GM12878 (cell line): ENCODE measurements around the gene PRRT4. TPM values are rescaled to one million over a fixed set of nuclear protein-coding genes. Genes with fewer than 3 reads are reported as not detected.

ENCODE experiments used
- ATAC-seq: fragments of 200-7000 bp; cut with Tn5 transposase; 3 replicates; pipeline ENCODE4 v1.9.1; 2020; ENCODE audit warnings: mild to moderate bottlenecking, moderate library complexity
- BruUV-seq: library from RNA; stranded (reverse); fragments of 400-500 nt; replicated peaks from 2 replicates; lab custom pipeline; 2021; lab: Mats Ljungman, UMichigan
- CTCF ChIA-PET: fragments of 300-600 bp; sonication (Branson Sonifier 250); formaldehyde crosslinking; extraction: SDS; loops from one replicate; lab custom pipeline; 2021; ENCODE audit warnings: inconsistent platforms; lab: Yijun Ruan, JAX
- POLR2A ChIA-PET: fragments of 350-600 bp; formaldehyde crosslinking; extraction: SDS; loops from one replicate; lab custom pipeline; 2021; ENCODE audit warnings: inconsistent platforms; lab: Charles Lee
- RAD21 ChIA-PET: fragments of 300-600 bp; sonication (Branson Sonifier 250); formaldehyde crosslinking; loops from one replicate; lab custom pipeline; 2023; ENCODE audit warnings: antibody characterized with exemption; ENCODE audit not compliant: unreplicated experiment; lab: Charles Lee
- SMC1A ChIA-PET: fragments of 300-600 bp; sonication (Branson Sonifier 250); formaldehyde crosslinking; loops from one replicate; lab custom pipeline; 2023; ENCODE audit not compliant: unreplicated experiment, uncharacterized antibody; lab: Charles Lee
- DNase-seq: peaks from one replicate; pipeline ENCODE4 v3.0.0-alpha.2; 2011; ENCODE audit warnings: low read depth, low spot score
- FAIRE-seq: peaks from 3 replicates; lab custom pipeline; 2011; peaks lifted over from hg19 to GRCh38; lab: Jason Lieb, UNC
- H2AFZ ChIP-seq: 2 replicates; pipeline ENCODE4 v1.6.0; 2011; ENCODE audit warnings: low read depth, low read length, control low read depth; ENCODE audit not compliant: control insufficient read depth
- H3K27ac ChIP-seq: 2 replicates; pipeline ENCODE4 v1.5.1; 2011; ENCODE audit warnings: control low read depth; ENCODE audit not compliant: control insufficient read depth, insufficient read depth
- H3K27me3 ChIP-seq, 2 experiments: replicated peaks in 1 of 2; 2 replicates each; pipeline versions ENCODE4 v1.6.0 to v1.6.1; 2011; ENCODE audit warnings: low read length in 1 of 2; ENCODE audit not compliant: control insufficient read depth in 2 of 2, insufficient read depth in 2 of 2
- H3K36me3 ChIP-seq, 2 experiments: 2 replicates each; pipeline ENCODE4 v1.5.1; 2011; ENCODE audit warnings: low read length in 1 of 2; ENCODE audit not compliant: control insufficient read depth in 2 of 2, insufficient read depth in 2 of 2
- H3K4me1 ChIP-seq: 2 replicates; pipeline ENCODE4 v1.6.1; 2011; ENCODE audit warnings: mild to moderate bottlenecking, low read length, moderate library complexity, mixed read lengths; ENCODE audit not compliant: control insufficient read depth, insufficient read depth
- H3K4me2 ChIP-seq: 2 replicates; pipeline ENCODE4 v1.6.0; 2011; ENCODE audit warnings: control low read depth; ENCODE audit not compliant: control insufficient read depth, insufficient read depth
- H3K4me3 ChIP-seq: fragments of 200-600 bp; sonication (generic); 2 replicates; pipeline ENCODE4 v1.5.1; 2016
- H3K79me2 ChIP-seq: 2 replicates; pipeline ENCODE4 v1.6.0; 2011; ENCODE audit warnings: low read length; ENCODE audit not compliant: control insufficient read depth, insufficient read depth
- H3K9ac ChIP-seq: 2 replicates; pipeline ENCODE4 v1.8.0; 2011; ENCODE audit warnings: low read length, control low read depth, mixed read lengths; ENCODE audit not compliant: control insufficient read depth, insufficient read depth
- H3K9me3 ChIP-seq: replicated peaks from 3 replicates; pipeline ENCODE4 v1.5.1; 2011; ENCODE audit warnings: mild to moderate bottlenecking, low read length; ENCODE audit not compliant: control insufficient read depth, insufficient read depth
- H4K20me1 ChIP-seq: 2 replicates; pipeline ENCODE4 v1.6.0; 2011; ENCODE audit not compliant: control insufficient read depth, insufficient read depth
- CHD1 ChIP-seq: IDR thresholded peaks from 2 replicates; pipeline ENCODE4 v1.6.1; 2012; ENCODE audit warnings: low read depth, low read length, improper control_type of control experiment
- EED ChIP-seq: sonication (generic); IDR thresholded peaks from 2 replicates; pipeline ENCODE4 v1.6.1; 2016; ENCODE audit warnings: antibody characterized with exemption, low read depth
- EGR1 ChIP-seq, 2 experiments: IDR thresholded peaks; 1 replicate in 1 of 2; 2 replicates in 1 of 2; pipeline ENCODE4 v1.6.1; 2011 to 2012; ENCODE audit warnings: low read depth in 2 of 2, low read length in 2 of 2, borderline replicate concordance in 1 of 2, mild to moderate bottlenecking in 1 of 2, moderate library complexity in 1 of 2
- MAX ChIP-seq: IDR thresholded peaks from 2 replicates; pipeline ENCODE4 v1.6.1; 2012; ENCODE audit warnings: low read depth, low read length, improper control_type of control experiment
- MEF2A ChIP-seq: IDR thresholded peaks from 2 replicates; pipeline ENCODE4 v1.6.1; 2011; ENCODE audit warnings: low read depth, mild to moderate bottlenecking, low read length, moderate library complexity; ENCODE audit not compliant: insufficient read depth
- MLLT1 ChIP-seq: fragments of 450-650 bp; IDR thresholded peaks from 2 replicates; pipeline ENCODE4 v1.6.1; 2016; ENCODE audit warnings: mild to moderate bottlenecking
- TBL1XR1 ChIP-seq: IDR thresholded peaks from 2 replicates; pipeline ENCODE4 v1.6.1; 2012; ENCODE audit warnings: low read depth, low read length, improper control_type of control experiment
- YBX1 ChIP-seq: fragments of 450-650 bp; IDR thresholded peaks from 2 replicates; pipeline ENCODE4 v1.6.1; 2016; ENCODE audit warnings: antibody characterized with exemption
- ZNF207 ChIP-seq: fragments of 450-650 bp; IDR thresholded peaks from 2 replicates; pipeline ENCODE4 v1.6.1; 2014; ENCODE audit warnings: antibody characterized with exemption, mild to moderate bottlenecking, borderline replicate concordance
- WGBS: methylation state at CpG from one replicate; pipeline ENCODE4 v1.1.6; 2016; ENCODE audit warnings: low lambda C conversion rate; ENCODE audit not compliant: insufficient replicate concordance, insufficient coverage; ENCODE audit errors: missing lambda C conversion rate; 5-methylcytosine and 5-hydroxymethylcytosine counted together
- in situ Hi-C: fragments of 300-500 bp; cut with MboI; formaldehyde crosslinking; loops from 9 replicates; pipeline ENCODE4 v1.14.3; 2018; ENCODE audit warnings: mixed read lengths
- intact Hi-C: fragments of 100-400 bp; cut with micrococcal nuclease; formaldehyde crosslinking; loops from one replicate; pipeline ENCODE4 v1.14.2; 2022; ENCODE audit not compliant: unreplicated experiment
- polyA plus RNA-seq, 11 experiments: library from polyadenylated mRNA; depleted of rRNA in 4 of 11; unstranded in 6 of 11; stranded (reverse) in 5 of 11; fragments of >200 nt; fragmentation: Nextera tagmentation in 4 of 11; fragmentation: Illumina TruSeq in 1 of 11; extraction: Ambion mirVana in 4 of 11; extraction: Trizol in 1 of 11; gene quantifications; 1 replicate in 1 of 11; 2 replicates in 10 of 11; pipeline versions ENCODE4 v1.2.1 to v1.2.3, GENCODE V29; 2011 to 2016; ENCODE audit warnings: inconsistent platforms in 2 of 11, missing spikeins in 2 of 11, low read depth in 1 of 11
- total RNA-seq, 4 experiments: library from RNA; depleted of rRNA in 3 of 4; stranded (reverse); fragments of >200 nt in 3 of 4; fragmentation: Illumina TruSeq in 1 of 4; extraction: Trizol in 1 of 4; gene quantifications; 2 replicates each; pipeline versions ENCODE4 v1.2.1 to v1.2.3, GENCODE V29; 2013 to 2021

The PRRT4 gene
- total and polyA plus RNA-seq, 10 of the 15 experiments (the other 5 are each of a cell fraction or from before 2014, with no cell fraction given), result not detected

GRCh38 chr7:128393526-128394330 lies 32.2 kb upstream of the PRRT4 start (continued):
- TF ChIP-seq ZNF207, result no peak

GRCh38 chr7:128392446-128393327 lies 31.2 kb upstream of the PRRT4 start:
- in situ Hi-C loops (no loop called here), intact Hi-C loops (no loop called here)
- H3K9ac ChIP-seq, result no peak overlapping the region
- no peaks in the 10 kb centered on the region for H3K4me1 ChIP-seq
- H3K9me3 ChIP-seq, result no peaks in the 10 kb centered on the region
- ChIA-PET CTCF (no interaction called here), POLR2A (no interaction called here), RAD21 (interaction anchor here (1.4 kb wide), 1 partner anchor 45 kb away, joined by 3 read pairs; no protein-coding TSS in a partner anchor)
- no peak overlapping the region for H2AFZ ChIP-seq
- WGBS, result 90% methylated on average over 18 of the region's 18 CpGs
- H3K4me2 ChIP-seq, result no peak overlapping the region
- no peak for ATAC-seq
- no peak overlapping the region for H3K27ac ChIP-seq
- no peak for FAIRE-seq
- H3K79me2 ChIP-seq, result no peaks in the 10 kb centered on the region
- no peak for DNase-seq
- BruUV-seq, result no TSS peak
- H3K4me3 ChIP-seq, result no peak overlapping the region
- no peaks in the 10 kb centered on the region for H4K20me1 ChIP-seq
- no peak for TF ChIP-seq EGR1 (IDR thresholded peaks at IDR 0.05; ENCODE audit: borderline replicate concordance in 1 of 2, low read depth in 2 of 2, low read length in 2 of 2)
- no peak for TF ChIP-seq YBX1
- no peak for TF ChIP-seq EED
- no peak for TF ChIP-seq MAX
- no peak for TF ChIP-seq CHD1
- no peak for TF ChIP-seq TBL1XR1
- TF ChIP-seq MEF2A, result no peak
- no peak for TF ChIP-seq MLLT1
- TF ChIP-seq, all 136 proteins: peak for 0
- SMC1A ChIA-PET, result interaction anchor here (1.0 kb wide), 1 partner anchor 69 kb away, joined by 3 read pairs; no protein-coding TSS in a partner anchor
- Histone ChIP-seq H3K36me3 (peaks cover 2 to 3% of the 10 kb centered on the region in 2 experiments; a peak in 2 of 4 replicates), H3K27me3 (no peaks in the 10 kb centered on the region)
